H1 (cell line): ENCODE measurements around the gene POFUT2. TPM values are rescaled to one million over a fixed set of nuclear protein-coding genes. Genes with fewer than 3 reads are reported as not detected.

Experiments used
- CTCF ChIA-PET: fragments of 300-600 bp; sonication (Branson Sonifier 250); formaldehyde crosslinking; loops from one replicate; lab custom pipeline; 2021; ENCODE audit not compliant: partially characterized antibody; lab: Charles Lee
- POLR2A ChIA-PET: fragments of 300-600 bp; sonication (Branson Sonifier 250); formaldehyde crosslinking; loops from one replicate; lab custom pipeline; 2021; ENCODE audit warnings: inconsistent platforms; ENCODE audit not compliant: partially characterized antibody; lab: Charles Lee
- DNase-seq, 2 experiments: peaks; one replicate each; pipeline versions ENCODE4 v3.0.0 to v3.0.0-alpha.2; 2010 to 2022; ENCODE audit warnings: low spot score in 2 of 2, low read depth in 1 of 2, mixed read lengths in 1 of 2
- FAIRE-seq: peaks from 2 replicates; lab custom pipeline; 2011; peaks lifted over from hg19 to GRCh38; lab: Jason Lieb, UNC
- H2AFZ ChIP-seq: 2 replicates; pipeline ENCODE4 v1.8.1; 2012; ENCODE audit warnings: low read length, inconsistent platforms
- H2AK5ac ChIP-seq: 2 replicates; pipeline ENCODE4 v1.6.1; 2013; ENCODE audit warnings: low read depth, low read length
- H2BK120ac ChIP-seq: replicated peaks from 2 replicates; pipeline ENCODE3; 2013; ENCODE audit warnings: low read depth, low read length, inconsistent platforms
- H2BK12ac ChIP-seq: 2 replicates; pipeline ENCODE4 v1.6.1; 2013; ENCODE audit warnings: low read depth, low read length
- H2BK15ac ChIP-seq: 2 replicates; pipeline ENCODE4 v1.6.1; 2013; ENCODE audit warnings: low read length
- H2BK20ac ChIP-seq: 2 replicates; pipeline ENCODE4 v1.6.1; 2013; ENCODE audit warnings: low read length
- H2BK5ac ChIP-seq: 2 replicates; pipeline ENCODE4 v1.6.1; 2013; ENCODE audit warnings: low read depth, low read length
- H3K14ac ChIP-seq: 2 replicates; pipeline ENCODE4 v1.6.1; 2013; ENCODE audit warnings: inconsistent platforms; ENCODE audit not compliant: insufficient read length
- H3K18ac ChIP-seq: 2 replicates; pipeline ENCODE4 v1.6.1; 2013; ENCODE audit warnings: low read length; ENCODE audit errors: extremely low read depth
- H3K23ac ChIP-seq: 2 replicates; pipeline ENCODE4 v1.6.1; 2013; ENCODE audit warnings: inconsistent platforms; ENCODE audit not compliant: insufficient read length
- H3K23me2 ChIP-seq: 2 replicates; pipeline ENCODE4 v1.6.1; 2013; ENCODE audit warnings: low read depth, low read length
- H3K27ac ChIP-seq: 2 replicates; pipeline ENCODE4 v1.6.1; 2011; ENCODE audit warnings: low read depth, low read length, inconsistent platforms
- H3K27me3 ChIP-seq, 4 experiments: replicated peaks in 1 of 4; 1 replicate in 1 of 4; 2 replicates in 3 of 4; pipeline versions ENCODE4 v1.6.1 to v1.8.1; 2011 to 2013; ENCODE audit warnings: low read length in 3 of 4, mild to moderate bottlenecking in 3 of 4, inconsistent platforms in 2 of 4, mixed read lengths in 2 of 4, moderate library complexity in 1 of 4; ENCODE audit not compliant: control insufficient read depth in 3 of 4, insufficient read depth in 3 of 4; ENCODE audit errors: extremely low read depth in 1 of 4
- H3K36me3 ChIP-seq, 4 experiments: 2 replicates each; pipeline versions ENCODE4 v1.6.1 to v1.8.1; 2011 to 2013; ENCODE audit warnings: mild to moderate bottlenecking in 4 of 4, low read length in 3 of 4, moderate library complexity in 2 of 4, control low read depth in 1 of 4, inconsistent platforms in 1 of 4; ENCODE audit not compliant: insufficient read depth in 4 of 4, control insufficient read depth in 2 of 4
- H3K4ac ChIP-seq: replicated peaks from 2 replicates; pipeline ENCODE3; 2013; ENCODE audit warnings: low read length, low read depth, mixed read lengths, inconsistent platforms; ENCODE audit not compliant: insufficient read length
- H3K4me1 ChIP-seq, 4 experiments: replicated peaks in 1 of 4; 1 replicate in 1 of 4; 2 replicates in 3 of 4; pipeline versions ENCODE4 v1.6.1 to v1.8.1; 2011 to 2013; ENCODE audit warnings: low read length in 3 of 4, inconsistent platforms in 2 of 4, mixed read lengths in 1 of 4; ENCODE audit not compliant: insufficient read depth in 4 of 4, control insufficient read depth in 3 of 4
- H3K4me2 ChIP-seq, 2 experiments: 2 replicates each; pipeline versions ENCODE4 v1.6.1 to v1.8.1; 2011 to 2013; ENCODE audit warnings: low read depth in 2 of 2, low read length in 2 of 2, control low read depth in 1 of 2, inconsistent platforms in 1 of 2, mild to moderate bottlenecking in 1 of 2; ENCODE audit not compliant: insufficient read depth in 1 of 2
- H3K4me3 ChIP-seq, 4 experiments: fragments of 200-600, 300-600 bp in 1 of 4; sonication (generic), shearing (Covaris generic), sonication (Bioruptor Twin) in 1 of 4; 2 replicates each; pipeline versions ENCODE4 v1.5.1 to v1.8.1; 2011 to 2016; ENCODE audit warnings: low read length in 4 of 4, low read depth in 3 of 4, control low read depth in 2 of 4, inconsistent platforms in 2 of 4, mild to moderate bottlenecking in 2 of 4, mixed read lengths in 1 of 4, moderate library complexity in 1 of 4; ENCODE audit not compliant: insufficient read depth in 2 of 4; ENCODE audit errors: extremely low read depth in 1 of 4
- H3K56ac ChIP-seq: replicated peaks from 2 replicates; pipeline ENCODE3; 2013; ENCODE audit warnings: low read depth, mild to moderate bottlenecking, mixed read lengths, low read length, inconsistent platforms; ENCODE audit not compliant: insufficient read length
- H3K79me1 ChIP-seq: 2 replicates; pipeline ENCODE4 v1.6.1; 2013; ENCODE audit warnings: low read depth, low read length, control low read depth
- H3K79me2 ChIP-seq, 2 experiments: 2 replicates each; pipeline versions ENCODE4 v1.6.1 to v1.8.1; 2012 to 2013; ENCODE audit warnings: low read length in 2 of 2, mild to moderate bottlenecking in 2 of 2, inconsistent platforms in 1 of 2; ENCODE audit not compliant: insufficient read depth in 2 of 2, control insufficient read depth in 1 of 2
- H3K9ac ChIP-seq, 4 experiments: replicated peaks in 1 of 4; 1 replicate in 1 of 4; 2 replicates in 3 of 4; pipeline versions ENCODE4 v1.6.1 to v1.8.1; 2011 to 2013; ENCODE audit warnings: low read depth in 3 of 4, low read length in 3 of 4, control low read depth in 2 of 4, mild to moderate bottlenecking in 2 of 4, moderate library complexity in 2 of 4, inconsistent platforms in 1 of 4; ENCODE audit errors: extremely low read depth in 1 of 4
- H3K9me3 ChIP-seq, 2 experiments: 2 replicates each; pipeline versions ENCODE4 v1.6.1 to v1.8.1; 2012 to 2013; ENCODE audit warnings: mild to moderate bottlenecking in 2 of 2, moderate library complexity in 2 of 2, control low read depth in 1 of 2, inconsistent platforms in 1 of 2, low read depth in 1 of 2, low read length in 1 of 2, mixed read lengths in 1 of 2; ENCODE audit not compliant: insufficient read depth in 2 of 2
- H4K20me1 ChIP-seq, 2 experiments: replicated peaks in 1 of 2; 2 replicates each; pipeline versions ENCODE3 to v1.8.1; 2011 to 2013; ENCODE audit warnings: inconsistent platforms in 2 of 2, low read length in 2 of 2, mild to moderate bottlenecking in 1 of 2; ENCODE audit not compliant: insufficient read depth in 2 of 2, control insufficient read depth in 1 of 2
- H4K5ac ChIP-seq: 2 replicates; pipeline ENCODE4 v1.6.1; 2013; ENCODE audit warnings: low read length, low read depth, mixed read lengths, inconsistent platforms; ENCODE audit not compliant: insufficient read length
- H4K8ac ChIP-seq: 2 replicates; pipeline ENCODE4 v1.8.0; 2013; ENCODE audit warnings: mild to moderate bottlenecking, moderate library complexity, low read length, inconsistent platforms; ENCODE audit not compliant: insufficient read depth; ENCODE audit errors: extremely low read depth
- H4K91ac ChIP-seq: replicated peaks from 2 replicates; pipeline ENCODE3; 2013; ENCODE audit warnings: low read length, mixed read lengths, inconsistent platforms; ENCODE audit not compliant: insufficient read length
- ATF3 ChIP-seq: IDR thresholded peaks from 2 replicates; pipeline ENCODE4 v1.6.1; 2011; ENCODE audit warnings: low read depth, mild to moderate bottlenecking, low read length; ENCODE audit not compliant: insufficient read depth
- CHD2 ChIP-seq: IDR thresholded peaks from 2 replicates; pipeline ENCODE4 v1.6.1; 2012; ENCODE audit warnings: low read length, improper control_type of control experiment
- CREB1 ChIP-seq: IDR thresholded peaks from 2 replicates; pipeline ENCODE4 v1.6.1; 2012; ENCODE audit warnings: inconsistent platforms
- HDAC6 ChIP-seq: IDR thresholded peaks from one replicate; pipeline ENCODE4 v1.7.1; 2012; ENCODE audit warnings: low read depth, mild to moderate bottlenecking, inconsistent platforms, low read length, moderate library complexity
- WGBS, 2 experiments: shearing (Covaris generic) in 1 of 2; methylation state at CpG; one replicate each; pipeline versions ENCODE4 v1.1.6 to v1.1.7; 2013 to 2015; ENCODE audit warnings: low lambda C conversion rate in 2 of 2, mixed read lengths in 2 of 2, inconsistent platforms in 1 of 2, low coverage in 1 of 2, missing lambda C conversion rate in 1 of 2; ENCODE audit not compliant: insufficient replicate concordance in 2 of 2, insufficient coverage in 1 of 2, insufficient read length in 1 of 2; ENCODE audit errors: extremely low coverage in 1 of 2, missing lambda C conversion rate in 1 of 2; 5-methylcytosine and 5-hydroxymethylcytosine counted together
- polyA plus RNA-seq, 7 experiments: library from polyadenylated mRNA; depleted of rRNA in 3 of 7; stranded (reverse) in 5 of 7; unstranded in 2 of 7; fragments of >200 nt in 5 of 7; fragments of 200-250 nt in 2 of 7; gene quantifications; 1 replicate in 5 of 7; 2 replicates in 1 of 7; 4 replicates in 1 of 7; pipeline versions ENCODE4 v1.2.1 to v1.2.3, GENCODE V29; 2011 to 2013; ENCODE audit warnings: missing spikeins in 2 of 7, mixed read lengths in 2 of 7
- total RNA-seq: library from RNA; stranded (reverse); fragmentation: NEBNext Ultra II Directional; extraction: Animal tissue kit (Norgen Biotek cat#: 25700); gene quantifications from 2 replicates; pipeline ENCODE4 v1.2.1, GENCODE V29; 2021

POFUT2 gene
- total and polyA plus RNA-seq, 2 of the 8 experiments (the other 6 are each of a cell fraction or from before 2014, with no cell fraction given): 13.7 to 32.1 TPM

GRCh38 chr21:45228171-45228641, 59.5 kb downstream of the POFUT2 start:
- no peak overlapping the region for H4K5ac ChIP-seq
- H3K4me1 ChIP-seq: no peaks in the 10 kb centered on the region
- no peak overlapping the region for H4K91ac ChIP-seq
- no peaks in the 10 kb centered on the region for H3K23me2 ChIP-seq
- no peak overlapping the region for H2BK5ac ChIP-seq
- CTCF ChIA-PET: interaction anchor here (0.5 to 1.7 kb wide), 4 partner anchors 65 to 464 kb away, joined by 3 to 6 read pairs (median 4); no protein-coding TSS in a partner anchor
- H3K9me3 ChIP-seq: no peaks in the 10 kb centered on the region
- no peaks in the 10 kb centered on the region for H3K79me1 ChIP-seq
- TF ChIP-seq CHD2: no peak
- no peak for TF ChIP-seq HDAC6
- TF ChIP-seq CREB1: no peak
- no peak for TF ChIP-seq ATF3
- H3K14ac ChIP-seq: no peak overlapping the region
- no peak overlapping the region; the same call in 1 of the 2 replicates for H2AK5ac ChIP-seq
- H2BK15ac ChIP-seq: no peak overlapping the region
- H2BK20ac ChIP-seq: no peak overlapping the region
- H3K27ac ChIP-seq: no peak overlapping the region
- no peaks in the 10 kb centered on the region for H3K27me3 ChIP-seq
- FAIRE-seq: no peak
- WGBS, 2 experiments: 88% methylated on average over 6 of the region's 6 CpGs; no CpG with 5 or more reads in 1 of the 2 experiments
- POLR2A ChIA-PET: no interaction called here
- H3K4ac ChIP-seq: no peak overlapping the region
- DNase-seq: no peak
- H4K8ac ChIP-seq: no peak overlapping the region
- no peak overlapping the region for H3K56ac ChIP-seq
- H3K18ac ChIP-seq: no peak overlapping the region
- H3K23ac ChIP-seq: no peak overlapping the region
- no peak overlapping the region for H2BK12ac ChIP-seq
- H3K4me3 ChIP-seq: no peak overlapping the region
- no peaks in the 10 kb centered on the region for H3K79me2 ChIP-seq
- H4K20me1 ChIP-seq: no peaks in the 10 kb centered on the region
- no peak overlapping the region for H2BK120ac ChIP-seq
- H3K36me3 ChIP-seq: no peaks in the 10 kb centered on the region
- no peak overlapping the region for H2AFZ ChIP-seq
- no peak overlapping the region for H3K9ac ChIP-seq
- no peak overlapping the region for H3K4me2 ChIP-seq
